GM12875 (cell line): ENCODE measurements around the gene SESN1.
"Not testable (repeated sequence)": the region's sequence is repeated elsewhere in the genome, so short reads cannot be mapped to it uniquely, and the experiment has no call there.

Experiments used
- H3K4me3 ChIP-seq: one replicate; pipeline ENCODE4 v1.5.1; 2011; ENCODE audit warnings: low read depth, low read length, control low read depth
- TF ChIP-seq, protein P1 (sequence below): IDR thresholded peaks from 2 replicates; pipeline ENCODE4 v1.5.1; 2011; ENCODE audit warnings: low read depth, mild to moderate bottlenecking, control low read depth, inconsistent platforms, low read length, moderate library complexity, borderline replicate concordance; ENCODE audit not compliant: insufficient read depth

The SESN1 gene

GRCh38 chr6:109124219-109124618 is 29.6 kb upstream of the SESN1 start:
- H3K4me3 ChIP-seq = no peak overlapping the region
- TF ChIP-seq, protein P1, sequence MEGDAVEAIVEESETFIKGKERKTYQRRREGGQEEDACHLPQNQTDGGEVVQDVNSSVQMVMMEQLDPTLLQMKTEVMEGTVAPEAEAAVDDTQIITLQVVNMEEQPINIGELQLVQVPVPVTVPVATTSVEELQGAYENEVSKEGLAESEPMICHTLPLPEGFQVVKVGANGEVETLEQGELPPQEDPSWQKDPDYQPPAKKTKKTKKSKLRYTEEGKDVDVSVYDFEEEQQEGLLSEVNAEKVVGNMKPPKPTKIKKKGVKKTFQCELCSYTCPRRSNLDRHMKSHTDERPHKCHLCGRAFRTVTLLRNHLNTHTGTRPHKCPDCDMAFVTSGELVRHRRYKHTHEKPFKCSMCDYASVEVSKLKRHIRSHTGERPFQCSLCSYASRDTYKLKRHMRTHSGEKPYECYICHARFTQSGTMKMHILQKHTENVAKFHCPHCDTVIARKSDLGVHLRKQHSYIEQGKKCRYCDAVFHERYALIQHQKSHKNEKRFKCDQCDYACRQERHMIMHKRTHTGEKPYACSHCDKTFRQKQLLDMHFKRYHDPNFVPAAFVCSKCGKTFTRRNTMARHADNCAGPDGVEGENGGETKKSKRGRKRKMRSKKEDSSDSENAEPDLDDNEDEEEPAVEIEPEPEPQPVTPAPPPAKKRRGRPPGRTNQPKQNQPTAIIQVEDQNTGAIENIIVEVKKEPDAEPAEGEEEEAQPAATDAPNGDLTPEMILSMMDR = no peak

GRCh38 chr6:109121411-109121810 is 26.8 kb upstream of the SESN1 start:
- H3K4me3 ChIP-seq = no peak overlapping the region
- TF ChIP-seq, protein P1 = no peak

GRCh38 chr6:109118871-109119354 is 24.3 kb upstream of the SESN1 start:
- TF ChIP-seq, protein P1 = no peak
- H3K4me3 ChIP-seq = no peak overlapping the region

DNA sequence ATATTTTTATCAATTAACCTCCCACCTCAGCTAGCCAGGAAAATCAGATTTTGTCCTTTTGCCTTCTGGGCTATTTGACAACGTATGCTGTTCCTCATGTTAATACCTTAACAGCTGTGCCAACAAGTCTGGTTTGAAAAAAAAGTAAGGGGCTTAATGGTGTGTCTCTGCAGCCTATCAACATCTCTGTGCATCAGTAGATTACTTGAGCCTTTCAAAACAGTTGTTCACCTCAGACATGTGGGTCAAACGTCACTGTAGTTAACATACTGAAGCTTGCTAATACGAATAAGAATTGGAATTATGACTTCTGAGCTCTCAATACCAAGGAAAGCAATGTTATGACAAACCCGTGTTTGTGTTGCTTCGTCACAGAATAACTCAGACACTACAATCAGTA is 23.7 kb upstream of the SESN1 start:
- H3K4me3 ChIP-seq = no peak overlapping the region
- TF ChIP-seq, protein P1 = no peak

DNA sequence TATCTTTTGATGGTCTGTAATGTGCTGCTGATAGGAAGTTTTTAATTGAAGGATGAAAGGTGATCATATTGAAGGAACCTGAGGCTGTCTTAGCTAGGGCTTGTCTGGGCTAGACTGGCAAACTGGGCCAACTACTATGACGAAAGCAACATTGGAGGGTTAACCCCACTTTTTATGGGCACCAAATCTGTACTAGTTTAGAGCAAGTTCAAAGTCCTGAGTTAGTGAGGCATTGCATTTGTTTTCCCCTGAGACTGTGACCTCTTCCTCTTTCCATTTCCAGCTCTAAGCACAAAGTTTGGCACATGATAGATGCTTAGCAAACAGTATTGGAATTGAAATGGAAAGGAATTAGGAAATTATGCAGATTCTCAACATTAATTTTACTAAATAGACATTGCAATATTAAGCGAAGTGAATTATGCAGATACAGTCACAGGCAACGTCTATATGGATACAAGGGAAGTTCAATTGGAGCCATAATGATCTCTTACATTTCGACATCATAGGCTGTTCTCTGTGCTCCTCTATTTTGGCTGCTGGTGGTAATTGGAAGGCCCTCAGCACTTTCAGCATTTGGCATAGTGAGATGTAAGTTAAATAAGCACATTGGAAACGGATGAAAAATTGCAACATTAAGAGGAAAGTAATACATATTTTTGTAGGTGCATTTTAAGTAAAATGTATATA is 22.8 kb upstream of the SESN1 start:
- TF ChIP-seq, protein P1 = no peak
- H3K4me3 ChIP-seq = no peak overlapping the region

- not testable (repeated sequence) for H3K4me3 ChIP-seq
Observed at GRCh38 chr6:109112663-109113062, 18.0 kb upstream of the SESN1 start.

GRCh38 chr6:109109663-109110062 is 15.0 kb upstream of the SESN1 start:
- not testable (repeated sequence) for H3K4me3 ChIP-seq

- TF ChIP-seq, protein P1 = no peak
Observed at GRCh38 chr6:109105681-109106080, 11.0 kb upstream of the SESN1 start.

More at GRCh38 chr6:109105681-109106080, 11.0 kb upstream of the SESN1 start:
- no peak overlapping the region for H3K4me3 ChIP-seq
